Stimulated activated naive CD4-positive, alpha-beta T cell treated with Interleukin-2 at 50 U/mL for 16 hours (primary cell): ENCODE results near the gene FOXP2.

Experiments
- DNase-seq: peaks from one replicate; lab custom pipeline; 2025; lab: John Stamatoyannopoulos, UW

Gene FOXP2

GRCh38 chr7:114657279-114657678, 242.7 kb downstream of the FOXP2 start:
- DNase-seq: no peak

GRCh38 chr7:114658216-114658615, 243.6 kb downstream of the FOXP2 start:
- DNase-seq: no peak

DNA sequence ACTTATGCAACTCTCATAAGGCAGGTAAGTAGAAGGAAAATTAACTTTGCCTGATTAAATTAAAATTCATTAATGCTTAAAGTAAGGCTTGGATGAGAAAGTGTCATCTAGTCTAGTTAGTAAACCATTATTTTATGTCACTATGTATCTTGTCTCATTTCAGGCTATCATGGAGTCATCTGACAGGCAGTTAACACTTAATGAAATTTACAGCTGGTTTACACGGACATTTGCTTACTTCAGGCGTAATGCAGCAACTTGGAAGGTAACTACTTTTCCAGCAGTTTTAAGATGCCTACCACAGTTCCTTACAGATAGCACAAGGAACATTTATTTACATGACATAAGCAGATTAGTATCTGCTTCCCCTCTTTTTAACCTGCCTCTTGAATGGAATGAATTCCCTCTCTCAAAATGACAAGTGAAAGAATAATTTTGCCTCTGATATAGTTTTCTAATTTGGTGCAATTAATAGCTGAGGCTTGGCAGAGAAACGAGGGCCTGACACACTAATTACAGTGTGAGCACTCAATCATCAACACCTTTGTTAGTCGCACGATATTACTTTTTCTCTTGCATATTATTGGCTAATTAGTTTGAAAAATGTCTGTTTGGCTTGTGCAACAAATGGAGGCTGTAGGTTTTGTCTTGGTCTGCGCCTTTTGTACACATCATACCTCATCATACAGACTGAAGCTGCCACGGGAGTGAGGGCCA, 245.0 kb downstream of the FOXP2 start:
- DNase-seq: no peak

- DNase-seq: no peak
Observed at GRCh38 chr7:114660126-114660486, 245.5 kb downstream of the FOXP2 start.

DNA sequence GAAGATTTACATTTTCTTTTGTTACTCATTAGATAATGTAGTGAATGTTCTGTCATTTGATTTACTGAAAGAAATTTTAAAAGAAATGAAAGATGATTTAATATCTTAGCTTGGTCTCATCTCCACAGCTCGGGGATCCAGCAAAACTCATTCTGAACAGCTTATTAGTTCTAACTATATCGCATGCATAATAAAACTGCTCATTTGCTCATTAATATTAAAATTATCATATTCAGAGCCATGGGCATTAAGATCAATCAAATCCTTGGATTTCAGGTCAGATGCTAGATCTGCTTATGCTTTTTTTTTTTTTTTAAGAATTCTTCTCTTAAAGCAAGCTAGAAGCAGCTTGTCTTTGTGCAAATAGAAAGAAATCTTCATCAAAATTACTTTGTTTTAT, 246.1 kb downstream of the FOXP2 start:
- DNase-seq: no peak

GRCh38 chr7:114662002-114662677, 247.5 kb downstream of the FOXP2 start:
- no peak for DNase-seq

DNA sequence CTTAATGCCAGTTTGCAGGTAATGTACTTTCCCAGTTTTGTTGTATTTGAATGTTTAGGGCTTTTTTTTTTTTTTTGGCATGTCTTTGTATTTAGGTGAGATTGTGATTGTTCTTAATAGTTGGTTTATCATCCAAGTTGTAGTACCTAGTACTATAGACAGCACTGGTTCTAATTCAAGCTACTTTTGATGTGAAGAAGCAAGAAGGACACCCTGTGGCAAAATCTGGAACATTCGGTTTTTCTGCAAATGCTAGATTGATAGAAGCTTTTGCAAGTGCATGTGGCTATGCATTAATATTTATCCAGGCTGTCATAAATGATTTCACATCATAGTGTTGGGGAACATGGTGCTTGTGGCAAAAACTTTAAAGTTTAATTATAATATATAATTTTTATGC, 248.9 kb downstream of the FOXP2 start:
- no peak for DNase-seq

- DNase-seq: no peak
Observed at GRCh38 chr7:114670676-114671075, 256.1 kb downstream of the FOXP2 start.

DNA sequence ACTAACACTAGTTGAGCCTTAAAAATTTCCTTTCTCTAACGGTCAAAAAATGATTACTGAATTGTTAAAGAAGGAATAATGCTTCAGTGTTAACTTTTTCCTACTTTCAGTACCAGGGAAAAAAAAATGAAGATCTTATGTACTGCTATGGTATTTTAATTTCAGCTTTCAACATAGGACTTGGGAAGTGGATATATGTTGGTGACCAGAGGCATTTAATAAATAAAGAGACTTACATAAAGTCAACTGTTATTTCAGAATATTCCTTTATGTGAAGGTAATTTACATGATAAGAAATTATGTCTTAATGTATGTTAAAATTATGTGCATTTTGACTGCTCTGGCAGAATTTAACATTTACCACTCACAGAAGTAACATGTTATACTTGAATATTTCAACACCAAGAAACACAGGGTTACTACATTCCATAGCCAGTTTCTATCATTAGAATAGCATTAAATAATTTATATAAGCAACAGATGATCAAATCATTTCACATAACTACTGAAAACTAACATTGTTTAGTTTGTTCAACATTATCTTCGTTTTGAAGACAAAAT, 257.0 kb downstream of the FOXP2 start:
- no peak for DNase-seq

DNA sequence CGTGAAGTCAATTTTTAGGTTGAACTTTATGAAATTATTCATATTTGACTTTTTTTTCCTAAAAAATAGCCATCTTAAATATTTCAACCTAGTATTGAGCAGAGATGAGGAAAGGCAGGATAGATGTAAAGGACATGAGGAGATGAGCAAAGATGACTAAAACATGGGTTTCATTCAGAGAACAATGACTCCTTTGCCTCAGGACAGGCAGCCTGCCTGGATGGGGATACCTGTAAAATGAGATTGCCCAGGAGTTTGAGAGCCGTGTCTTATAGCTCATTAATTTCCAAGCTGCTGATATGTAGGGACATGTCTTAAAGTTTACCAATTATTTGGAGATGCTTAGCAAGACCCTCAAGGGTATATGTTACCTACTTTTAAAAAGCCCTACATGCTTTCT, 263.5 kb downstream of the FOXP2 start:
- DNase-seq: no peak

GRCh38 chr7:114687238-114687637, 272.6 kb downstream of the FOXP2 start:
- DNase-seq: no peak

DNA sequence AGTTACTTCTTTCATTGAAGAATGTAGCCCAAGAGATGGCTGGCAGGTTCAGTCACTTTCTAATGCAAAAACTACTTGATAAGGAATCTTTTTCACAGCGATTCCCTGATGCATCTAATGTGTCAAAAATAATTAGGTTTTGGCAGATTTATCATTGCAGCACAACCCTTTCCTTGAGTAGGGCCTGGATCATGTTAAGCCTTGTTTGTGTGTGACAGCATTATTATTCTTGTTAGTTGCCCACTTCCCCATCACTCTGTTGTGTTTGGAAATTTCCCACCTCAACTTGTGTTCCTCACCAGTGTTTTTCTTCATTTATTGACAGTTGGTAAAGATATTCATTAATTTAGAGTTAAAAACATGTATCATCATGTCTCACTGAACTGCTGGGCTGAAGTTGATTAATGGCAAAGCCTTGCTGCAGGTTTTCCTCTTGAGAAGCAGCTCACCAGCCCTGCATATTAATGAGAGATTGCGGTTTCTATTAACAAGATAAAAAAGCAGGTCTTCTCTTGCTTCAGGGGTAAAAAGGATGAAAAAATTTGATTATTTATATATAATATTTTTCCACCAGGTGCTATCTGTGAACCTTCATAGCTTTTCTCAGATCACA, 273.9 kb downstream of the FOXP2 start:
- no peak for DNase-seq

GRCh38 chr7:114689406-114689805, 274.8 kb downstream of the FOXP2 start:
- DNase-seq: no peak

DNA sequence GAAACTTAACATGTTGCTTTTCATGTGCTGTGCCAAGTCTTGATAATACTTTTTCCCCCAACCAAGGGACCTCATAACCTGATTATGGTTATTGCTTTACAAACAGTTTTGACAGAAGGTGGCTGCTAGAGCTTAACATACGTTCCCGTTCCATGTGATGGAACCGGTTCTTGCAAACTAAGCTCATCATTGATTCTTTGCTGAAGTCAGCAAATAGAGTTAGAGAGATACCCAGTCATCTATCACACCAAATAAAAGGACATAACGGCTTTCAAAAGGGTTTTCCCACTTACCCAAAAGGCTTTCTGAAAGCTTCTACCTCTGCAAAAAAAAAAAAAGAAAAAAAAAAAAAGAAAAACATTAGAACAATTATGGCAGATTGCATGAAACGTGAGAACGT, 277.0 kb downstream of the FOXP2 start:
- no peak for DNase-seq

GRCh38 chr7:114695182-114695581, 280.6 kb downstream of the FOXP2 start:
- DNase-seq: no peak

- DNase-seq: no peak
Observed at GRCh38 chr7:114700247-114700928, 285.8 kb downstream of the FOXP2 start.

DNA sequence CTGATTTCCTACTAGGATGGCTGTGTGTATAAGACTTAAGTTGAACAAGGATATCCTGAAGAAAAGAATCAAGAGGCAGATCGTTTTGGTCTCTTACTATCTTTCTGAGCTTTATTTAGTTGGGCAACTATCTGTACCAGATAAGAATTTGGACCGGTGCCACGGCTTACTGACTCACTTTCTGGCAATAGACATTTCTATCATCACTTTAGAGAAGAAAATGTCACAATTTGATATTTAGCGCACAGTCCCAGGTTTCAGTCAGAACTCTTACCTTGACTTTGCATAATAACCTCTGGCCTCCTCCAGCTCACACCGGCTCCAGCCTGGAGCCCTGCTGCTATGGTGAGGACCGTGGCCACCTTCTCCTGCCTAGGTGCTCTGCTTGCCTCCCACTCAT, 289.1 kb downstream of the FOXP2 start:
- DNase-seq: no peak

- DNase-seq: no peak
Observed at GRCh38 chr7:114708646-114709045, 294.0 kb downstream of the FOXP2 start.

GRCh38 chr7:114710499-114710898, 295.9 kb downstream of the FOXP2 start:
- DNase-seq: no peak

- no peak for DNase-seq
Observed at GRCh38 chr7:114711241-114711640, 296.6 kb downstream of the FOXP2 start.

- no peak for DNase-seq
Observed at GRCh38 chr7:114715907-114716306, 301.3 kb downstream of the FOXP2 start.

GRCh38 chr7:114718861-114719260, 304.2 kb downstream of the FOXP2 start:
- no peak for DNase-seq

- no peak for DNase-seq
Observed at GRCh38 chr7:114720725-114721124, 306.1 kb downstream of the FOXP2 start.
